Measurements from ENCODE around the gene TET2. TPM values are rescaled to one million over a fixed set of nuclear protein-coding genes. Genes with fewer than 3 reads are reported as not detected.

TET2 gene
- polyA plus RNA-seq, 1 experiment = 6.9 TPM

GRCh38 chr4:105164548-105164947 lies 17.9 kb downstream of the TET2 start:
- Histone ChIP-seq H3K27me3 (ENCODE audit: control insufficient read depth, insufficient read depth, low read length) (no peaks in the 10 kb centered on the region), H3K4me3 (ENCODE audit: low read depth, low read length) (no peak overlapping the region), H3K36me3 (ENCODE audit: control insufficient read depth, insufficient read depth, low read length) (no peaks in the 10 kb centered on the region)
- TF ChIP-seq CTCF (IDR thresholded peaks at IDR 0.05; ENCODE audit: insufficient read depth, low read depth, low read length) = no peak
- POLR2A ChIA-PET = no interaction called here
- DNase-seq (ENCODE audit: low read depth) = no peak
- CTCF ChIA-PET = interaction anchor here (1.7 kb wide), 1 partner anchor 32 kb away, joined by 4 read pairs; no protein-coding TSS in a partner anchor

GRCh38 chr4:105166066-105166465 lies 19.4 kb downstream of the TET2 start:
- CTCF ChIA-PET = no interaction called here
- no peak for TF ChIP-seq CTCF (IDR thresholded peaks at IDR 0.05; ENCODE audit: insufficient read depth, low read depth, low read length)
- no peak for DNase-seq (ENCODE audit: low read depth)
- no peaks in the 10 kb centered on the region for H3K36me3 ChIP-seq (ENCODE audit: control insufficient read depth, insufficient read depth, low read length)
- H3K4me3 ChIP-seq (ENCODE audit: low read depth, low read length) = no peak overlapping the region
- POLR2A ChIA-PET = no interaction called here
- H3K27me3 ChIP-seq (ENCODE audit: control insufficient read depth, insufficient read depth, low read length) = no peaks in the 10 kb centered on the region

- CTCF ChIA-PET = no interaction called here
- POLR2A ChIA-PET = no interaction called here
- DNase-seq (ENCODE audit: low read depth) = no peak
- no peaks in the 10 kb centered on the region for H3K27me3 ChIP-seq (ENCODE audit: control insufficient read depth, insufficient read depth, low read length)
- H3K36me3 ChIP-seq (ENCODE audit: control insufficient read depth, insufficient read depth, low read length) = no peaks in the 10 kb centered on the region
- H3K4me3 ChIP-seq (ENCODE audit: low read depth, low read length) = no peak overlapping the region
- no peak for TF ChIP-seq CTCF (IDR thresholded peaks at IDR 0.05; ENCODE audit: insufficient read depth, low read depth, low read length)
These were observed 24.0 kb downstream of the TET2 start for GRCh38 chr4:105170711-105171110.

- TF ChIP-seq CTCF (IDR thresholded peaks at IDR 0.05; ENCODE audit: insufficient read depth, low read depth, low read length) = no peak
- H3K4me3 ChIP-seq (ENCODE audit: low read depth, low read length) = no peak overlapping the region
- no peak for DNase-seq (ENCODE audit: low read depth)
- ChIA-PET POLR2A (no interaction called here), CTCF (no interaction called here)
- H3K27me3 ChIP-seq (ENCODE audit: control insufficient read depth, insufficient read depth, low read length) = no peaks in the 10 kb centered on the region
- H3K36me3 ChIP-seq (ENCODE audit: control insufficient read depth, insufficient read depth, low read length) = no peaks in the 10 kb centered on the region
These were observed 25.2 kb downstream of the TET2 start for GRCh38 chr4:105171912-105172311.

GRCh38 chr4:105174098-105174497 lies 27.4 kb downstream of the TET2 start:
- DNase-seq (ENCODE audit: low read depth) = no peak
- Histone ChIP-seq H3K27me3 (ENCODE audit: control insufficient read depth, insufficient read depth, low read length) (no peaks in the 10 kb centered on the region), H3K4me3 (ENCODE audit: low read depth, low read length) (no peak overlapping the region), H3K36me3 (ENCODE audit: control insufficient read depth, insufficient read depth, low read length) (no peaks in the 10 kb centered on the region)
- POLR2A ChIA-PET = no interaction called here
- CTCF ChIA-PET = no interaction called here
- TF ChIP-seq CTCF (IDR thresholded peaks at IDR 0.05; ENCODE audit: insufficient read depth, low read depth, low read length) = no peak
